HuH-7.5 (cell line): ENCODE measurements around the gene AHDC1.
"Not testable (repeated sequence)": the region's sequence is repeated elsewhere in the genome, so short reads cannot be mapped to it uniquely, and the experiment has no call there.

ENCODE experiments used
- DNase-seq: peaks from one replicate; pipeline ENCODE4 v3.0.0; 2011; ENCODE audit warnings: low spot score

The AHDC1 gene

GRCh38 chr1:27603681-27604578 lies at the start of gene AHDC1:
Gene AHDC1, minus strand, starts transcription at chr1:27604144. Its CDS starts 52,029 bp downstream, at chr1:27552115.
- DNase-seq = peak; percentile 91

- no peak for DNase-seq
Measured at GRCh38 chr1:27652111-27652864, 48.3 kb upstream of the AHDC1 start.

- DNase-seq = no peak
Measured at GRCh38 chr1:27650539-27651175, 46.7 kb upstream of the AHDC1 start.

DNA sequence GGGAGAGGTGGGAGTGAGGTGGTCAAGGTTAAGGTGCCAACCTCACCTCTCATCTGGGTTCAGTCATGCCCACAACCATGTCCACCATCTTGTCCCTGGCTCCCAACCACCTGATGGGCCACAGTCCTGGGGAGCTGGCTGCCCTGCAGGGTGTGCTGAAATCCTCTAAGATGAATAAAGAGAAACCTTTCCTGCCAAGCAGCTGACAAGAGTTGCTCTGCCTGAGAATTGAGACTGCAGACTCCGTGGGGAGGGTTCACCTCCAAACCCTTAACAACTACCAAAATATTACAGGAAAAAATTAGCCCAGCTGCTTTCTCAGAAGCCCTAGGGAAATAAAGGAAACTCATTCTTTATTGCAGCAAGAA lies 46.2 kb upstream of the AHDC1 start:
- DNase-seq = no peak

DNA sequence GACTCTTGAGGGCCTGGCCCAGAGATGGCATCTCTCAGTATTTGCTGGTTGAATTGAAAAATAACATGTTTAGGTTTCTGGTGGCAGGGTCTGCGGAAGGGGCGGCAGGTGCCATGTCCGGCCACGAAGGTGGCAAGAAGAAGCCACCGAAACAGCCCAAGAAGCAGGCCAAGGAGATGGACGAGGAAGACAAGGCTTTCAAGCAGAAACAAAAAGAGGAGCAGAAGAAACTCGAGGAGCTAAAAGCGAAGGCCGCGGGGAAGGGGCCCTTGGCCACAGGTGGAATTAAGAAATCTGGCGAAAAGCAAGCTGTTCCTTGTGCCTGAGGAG lies 45.3 kb upstream of the AHDC1 start:
- no peak for DNase-seq

GRCh38 chr1:27648602-27649305 lies 44.8 kb upstream of the AHDC1 start:
- no peak for DNase-seq

GRCh38 chr1:27647328-27647727 lies 43.4 kb upstream of the AHDC1 start:
- no peak for DNase-seq

DNA sequence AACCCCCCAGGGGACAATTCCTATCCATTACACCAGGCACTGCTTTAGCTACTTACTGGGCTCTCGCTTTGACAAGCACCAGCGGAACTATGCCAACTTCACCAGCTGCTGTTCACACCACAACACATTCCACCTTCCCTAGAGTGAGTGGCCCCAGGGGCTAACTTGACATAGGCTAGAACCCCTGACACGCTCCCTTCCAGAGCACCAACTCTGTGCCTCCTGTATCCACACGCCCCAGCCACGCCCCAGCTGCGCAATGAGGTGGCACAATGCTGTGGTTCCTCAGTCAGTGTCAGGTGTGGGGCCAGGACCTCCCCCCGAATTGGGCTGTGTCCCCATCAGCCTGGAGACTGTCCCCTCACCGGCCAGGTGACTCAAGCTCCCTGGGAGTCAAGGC lies 42.7 kb upstream of the AHDC1 start:
- DNase-seq = no peak

DNA sequence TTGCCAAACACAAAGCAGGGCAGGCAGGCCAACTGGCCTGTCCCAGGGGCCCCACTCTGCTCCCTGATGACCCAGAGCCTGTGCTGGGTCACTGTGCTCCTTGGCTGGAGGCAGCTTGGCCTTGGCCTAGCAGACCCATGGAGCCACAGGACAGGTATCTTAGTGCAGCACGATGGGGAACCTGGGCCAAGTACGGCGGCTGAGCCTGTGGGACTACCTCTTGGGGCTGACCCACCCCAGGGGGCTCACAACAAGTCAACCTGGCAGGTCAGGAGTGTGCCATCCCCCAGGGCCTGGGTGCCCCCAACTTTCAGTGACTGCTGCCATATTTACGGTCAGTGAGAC lies 41.1 kb upstream of the AHDC1 start:
- no peak for DNase-seq

GRCh38 chr1:27644369-27645070 lies 40.6 kb upstream of the AHDC1 start:
- no peak for DNase-seq

- DNase-seq = peak; percentile 61
Measured at GRCh38 chr1:27643600-27644368, 39.8 kb upstream of the AHDC1 start.

- DNase-seq = not testable (repeated sequence)
Measured at GRCh38 chr1:27640514-27640913, 36.6 kb upstream of the AHDC1 start.

DNA sequence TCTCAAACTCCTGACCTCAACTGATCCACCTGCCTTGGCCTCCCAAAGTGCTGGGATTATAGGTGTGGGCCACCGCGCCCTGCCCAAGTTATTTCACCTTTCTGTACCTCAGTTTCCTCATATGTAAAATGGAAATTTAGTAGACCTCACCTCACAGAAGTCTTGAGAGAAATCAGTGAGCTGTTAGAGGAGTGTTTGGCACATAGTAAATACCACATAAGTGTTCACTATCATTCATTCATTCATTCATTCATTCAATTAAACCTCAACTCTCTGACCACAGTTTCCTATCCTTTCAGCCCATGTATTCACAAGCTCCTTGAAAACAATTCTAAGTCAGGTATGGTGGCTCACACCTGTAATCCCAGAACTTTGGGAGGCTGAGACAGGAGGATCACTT lies 34.9 kb upstream of the AHDC1 start:
- DNase-seq = no peak

DNA sequence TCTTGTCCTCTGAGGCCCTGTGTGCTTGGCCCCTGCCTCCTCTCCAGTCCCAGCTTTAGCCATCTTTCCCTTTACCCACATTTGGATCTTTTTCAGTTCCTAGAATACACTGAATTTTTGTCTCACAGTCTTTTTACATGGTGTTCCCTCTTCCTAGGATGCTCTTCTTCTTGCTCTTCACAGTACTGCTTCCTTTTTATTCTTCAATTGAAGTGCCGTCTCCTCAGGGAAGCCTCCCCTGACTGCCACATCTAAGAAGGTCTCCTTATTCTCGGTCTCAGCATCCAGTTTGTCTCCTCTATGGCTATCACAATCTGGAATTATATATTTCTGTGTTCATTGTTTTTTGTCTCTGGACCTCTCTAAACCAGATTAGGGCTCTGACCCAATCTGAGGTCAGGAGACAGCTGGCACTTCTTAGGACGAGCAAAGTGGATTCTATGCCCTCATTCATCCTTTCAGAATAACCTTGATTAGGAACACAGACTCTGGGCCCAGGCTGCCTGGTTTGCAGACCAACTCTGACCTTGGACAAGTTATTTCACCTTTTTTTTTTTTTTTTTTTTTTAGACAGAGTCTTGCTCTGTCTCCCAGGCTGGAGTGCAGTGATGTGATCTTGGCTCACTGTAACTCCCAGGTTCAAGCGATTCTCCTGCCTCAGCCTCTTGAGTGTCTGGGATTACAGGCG lies 34.2 kb upstream of the AHDC1 start:
- DNase-seq = no peak

DNA sequence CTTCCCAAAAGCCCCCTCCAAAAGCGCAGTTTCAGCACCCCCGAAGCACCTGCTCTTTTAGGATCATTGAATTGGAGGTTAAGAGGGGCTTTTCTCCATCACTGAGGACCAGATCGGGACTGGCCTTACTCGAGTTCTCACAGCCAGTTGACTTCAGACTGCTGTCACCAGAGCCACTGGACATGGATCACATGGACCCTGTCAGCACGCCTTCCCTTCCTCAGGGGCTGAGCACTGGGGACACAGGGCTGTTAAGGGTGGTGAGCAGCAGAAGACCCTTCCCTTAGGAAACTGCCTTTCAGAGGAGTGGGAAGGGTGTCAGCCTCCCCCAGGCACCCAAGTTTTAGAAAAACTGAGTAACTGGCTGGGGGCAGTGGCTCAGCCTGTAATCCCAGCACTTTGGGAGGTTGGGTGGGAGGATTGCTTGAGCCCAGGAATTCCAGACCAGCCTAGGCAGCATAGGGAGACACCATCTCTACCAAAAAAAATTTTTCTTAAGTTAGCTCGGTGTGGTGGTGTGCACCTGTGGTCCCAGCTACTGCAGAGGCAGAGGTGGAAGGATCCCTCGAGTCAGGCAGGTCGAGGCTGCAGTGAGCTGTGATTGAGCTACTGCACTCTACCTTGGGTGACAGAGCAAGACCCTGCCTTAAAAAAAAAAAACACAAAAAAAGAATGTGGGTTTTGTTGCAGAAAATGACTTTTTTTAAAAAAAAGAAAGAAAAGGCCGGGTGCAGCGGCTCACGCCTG lies 31.6 kb upstream of the AHDC1 start:
- DNase-seq = no peak

GRCh38 chr1:27634985-27635367 lies 31.0 kb upstream of the AHDC1 start, which contains the start of gene FGR:
Gene FGR, minus strand, starts transcription at chr1:27635185. Its CDS starts 11,269 bp downstream, at chr1:27623916.
- DNase-seq = no peak

DNA sequence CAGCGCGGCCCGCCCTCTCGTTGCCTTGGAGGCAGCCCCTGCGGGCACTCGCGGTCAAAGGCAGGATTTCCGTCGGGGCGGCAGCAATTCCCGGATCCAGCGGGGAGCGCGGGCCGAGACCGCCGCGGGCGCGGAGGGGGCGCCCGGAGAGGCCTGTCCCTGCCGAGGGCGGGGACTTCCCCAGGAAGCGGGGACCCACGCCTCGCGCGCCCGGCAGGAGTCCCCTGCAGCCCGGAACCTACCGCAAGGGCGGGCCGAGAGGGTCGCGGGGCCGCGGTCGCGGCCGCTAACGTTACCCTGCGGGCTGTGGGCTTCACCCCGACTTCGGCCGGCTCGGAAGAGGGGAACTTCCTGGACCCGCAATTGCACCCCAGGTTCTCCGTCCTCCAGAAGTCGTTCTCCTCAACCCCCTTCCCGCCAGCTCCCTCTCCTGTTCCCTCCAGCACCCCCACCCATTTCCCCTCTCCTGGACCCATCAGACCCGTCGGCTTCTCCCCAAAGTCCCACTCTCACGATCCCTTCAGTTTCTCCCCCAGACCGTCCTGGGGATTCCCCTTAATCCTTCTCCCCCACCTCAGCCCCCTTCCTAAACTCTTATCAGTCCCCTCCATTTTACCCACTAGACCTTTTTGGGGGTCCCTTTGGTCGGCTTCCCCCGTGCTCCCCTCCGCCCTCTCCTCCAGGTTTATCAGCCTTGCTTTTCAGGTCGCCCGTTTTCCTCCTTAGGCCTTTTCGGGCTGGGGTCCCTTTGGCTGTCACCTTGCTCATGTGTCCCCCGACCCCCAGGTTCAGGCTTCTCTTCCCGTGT lies 30.4 kb upstream of the AHDC1 start:
- no peak for DNase-seq

- no peak for DNase-seq
Measured at GRCh38 chr1:27633640-27634176, 29.8 kb upstream of the AHDC1 start.

DNA sequence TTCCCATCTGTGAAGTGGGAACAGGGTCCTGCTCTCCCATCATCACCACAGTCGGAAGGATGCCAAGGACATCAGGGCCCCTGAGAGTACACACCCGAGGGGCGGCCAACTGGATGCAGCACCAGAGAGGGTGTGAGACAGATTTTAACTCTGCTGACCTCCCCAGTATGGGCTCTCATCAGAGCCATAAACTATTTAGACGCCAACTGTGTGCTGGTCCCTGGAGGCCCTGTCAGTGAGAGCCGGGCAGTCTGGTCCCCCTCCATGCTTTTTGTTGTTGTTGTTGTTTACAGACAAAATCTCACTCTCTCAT lies 29.3 kb upstream of the AHDC1 start:
- DNase-seq = no peak
